Measurements from ENCODE around the gene LRMDA.

LRMDA gene

DNA sequence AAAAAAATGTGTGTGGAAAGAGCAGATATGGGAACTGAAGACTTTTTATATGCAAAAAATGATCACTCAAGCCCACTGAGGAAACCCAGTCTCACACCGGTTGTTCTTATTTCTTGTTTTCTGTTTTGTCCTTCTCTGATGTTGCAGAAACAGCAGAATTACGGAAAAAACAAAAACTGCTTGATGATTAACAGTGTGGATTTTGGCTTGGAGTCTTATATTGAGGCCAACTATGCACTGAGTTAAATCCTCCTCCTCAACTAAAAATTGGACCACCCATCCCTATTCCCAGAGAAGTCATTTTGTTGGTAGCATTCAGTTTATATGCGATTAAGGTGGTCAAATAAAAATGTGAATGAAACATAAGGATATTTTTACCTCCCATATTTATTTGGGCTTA lies 246.1 kb downstream of the LRMDA start:
- TF ChIP-seq CTCF (IDR thresholded peaks at IDR 0.05), result no peak

DNA sequence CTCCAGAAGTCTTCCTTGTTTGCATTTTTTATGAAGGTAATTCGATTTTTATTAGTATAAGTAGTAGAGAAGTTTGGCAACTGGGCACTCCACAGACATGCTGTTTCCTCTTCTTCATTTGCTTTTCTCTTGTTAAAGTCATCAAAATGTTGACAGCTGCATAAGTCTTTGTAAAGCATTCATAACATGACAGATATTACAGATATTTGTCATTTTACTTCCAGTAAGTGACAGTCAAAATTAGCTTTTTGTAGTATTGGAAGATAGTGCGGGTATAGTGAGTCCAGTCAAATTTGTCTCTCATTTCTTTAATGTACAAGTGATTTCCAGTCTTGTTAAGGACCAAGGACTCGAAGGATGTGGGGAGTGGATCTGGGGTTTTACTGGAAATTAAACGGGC lies 247.1 kb downstream of the LRMDA start:
- TF ChIP-seq CTCF (IDR thresholded peaks at IDR 0.05), result no peak

- no peak for TF ChIP-seq CTCF (IDR thresholded peaks at IDR 0.05)
Observed at GRCh38 chr10:75679536-75679935, 248.1 kb downstream of the LRMDA start.

- no peak for TF ChIP-seq CTCF (IDR thresholded peaks at IDR 0.05)
Observed at GRCh38 chr10:75681334-75681733, 249.9 kb downstream of the LRMDA start.

- no peak for TF ChIP-seq CTCF (IDR thresholded peaks at IDR 0.05)
Observed at GRCh38 chr10:75682649-75683557, 251.5 kb downstream of the LRMDA start.

DNA sequence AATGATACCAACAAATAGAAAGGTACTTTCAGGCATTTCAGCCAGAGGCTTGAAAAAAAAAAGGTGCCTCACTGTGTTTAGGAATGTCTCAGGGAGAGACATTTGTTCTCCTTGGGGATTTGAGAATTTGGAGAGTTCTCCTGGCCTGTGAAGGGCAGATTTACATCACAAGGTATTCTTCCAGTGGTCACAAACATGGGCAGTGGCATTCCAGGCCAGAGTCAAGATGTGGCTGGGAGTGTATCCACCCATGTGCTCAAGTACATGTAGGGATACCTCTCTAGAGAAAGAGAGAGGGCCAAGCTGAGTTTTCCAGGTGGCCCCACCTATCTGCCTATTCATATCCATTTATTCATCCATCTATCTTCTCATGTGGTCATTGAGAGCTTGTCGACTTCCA lies 253.8 kb downstream of the LRMDA start:
- TF ChIP-seq CTCF (IDR thresholded peaks at IDR 0.05), result no peak

DNA sequence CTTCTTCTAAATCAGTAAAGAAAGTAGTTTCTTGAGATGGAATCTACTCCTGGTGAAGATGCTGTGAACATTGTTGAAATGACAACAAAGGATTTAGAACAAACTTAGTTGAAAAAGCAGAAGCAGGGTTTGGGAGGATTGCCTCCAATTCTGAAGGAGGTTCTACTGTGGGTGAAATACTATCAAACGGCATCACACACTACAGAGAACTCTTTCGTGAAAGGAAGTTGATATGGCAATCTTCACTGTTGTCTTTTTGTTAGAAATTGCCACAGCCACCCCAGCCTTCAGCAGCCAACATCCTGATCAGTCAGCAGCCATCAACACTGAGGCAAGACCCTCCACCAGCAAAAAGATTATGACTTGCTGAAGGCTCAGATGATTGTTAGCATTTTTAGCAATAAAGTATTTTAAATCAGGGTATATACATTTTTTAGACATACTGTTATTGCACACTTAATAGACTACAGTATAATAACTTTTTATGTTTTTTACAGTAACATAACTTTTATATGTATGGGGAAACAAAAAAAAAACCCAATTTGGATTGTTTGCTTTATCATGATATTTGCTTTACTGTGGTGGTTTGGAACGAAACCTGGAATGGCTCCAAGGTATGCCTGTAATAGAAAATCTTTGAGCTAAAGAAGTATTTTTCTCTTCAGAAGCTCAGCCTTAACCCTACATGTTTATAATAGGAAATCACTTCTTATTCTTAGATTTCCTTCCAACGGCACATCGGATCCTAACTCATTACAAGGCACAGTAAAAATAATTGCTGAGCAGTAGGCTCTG lies 257.3 kb downstream of the LRMDA start:
- TF ChIP-seq CTCF (IDR thresholded peaks at IDR 0.05), result no peak
